Large intestine (tissue), 3 donors: Measurements from ENCODE around the gene RRP15. TPM values are rescaled to one million over a fixed set of nuclear protein-coding genes. Genes with fewer than 3 reads are reported as not detected.

ENCODE experiments used
- DNase-seq, 2 donors: peaks; one replicate each; pipeline versions ENCODE4 v3.0.0 to v3.0.0-alpha.2; 2013
- H3K27ac ChIP-seq: one replicate; pipeline ENCODE4 v1.5.1; 2013; ENCODE audit warnings: low read length
- H3K27me3 ChIP-seq: 2 replicates; pipeline ENCODE4 v1.6.1; 2013; ENCODE audit warnings: low read length; ENCODE audit not compliant: control insufficient read depth, insufficient read depth
- H3K36me3 ChIP-seq: 2 replicates; pipeline ENCODE4 v1.6.1; 2013; ENCODE audit warnings: low read length; ENCODE audit not compliant: control insufficient read depth, insufficient read depth
- H3K4me1 ChIP-seq: one replicate; pipeline ENCODE4 v1.6.1; 2013; ENCODE audit warnings: low read length; ENCODE audit not compliant: control insufficient read depth, insufficient read depth
- H3K4me3 ChIP-seq: one replicate; pipeline ENCODE4 v1.5.1; 2013; ENCODE audit warnings: low read length
- H3K9me3 ChIP-seq: one replicate; pipeline ENCODE4 v1.6.1; 2013; ENCODE audit warnings: mild to moderate bottlenecking, low read depth, low read length, moderate library complexity; ENCODE audit not compliant: control insufficient read depth
- WGBS: methylation state at CpG from one replicate; pipeline ENCODE4 v1.1.5; 2013; ENCODE audit warnings: low lambda C conversion rate; ENCODE audit not compliant: insufficient coverage; 5-methylcytosine and 5-hydroxymethylcytosine counted together
- polyA plus RNA-seq: library from polyadenylated mRNA; unstranded; fragments of 120-200 nt; gene quantifications from one replicate; pipeline ENCODE4 v1.2.1, GENCODE V29; 2013

RRP15 gene
- polyA plus RNA-seq, 1 donor, result 12.0 TPM

DNA sequence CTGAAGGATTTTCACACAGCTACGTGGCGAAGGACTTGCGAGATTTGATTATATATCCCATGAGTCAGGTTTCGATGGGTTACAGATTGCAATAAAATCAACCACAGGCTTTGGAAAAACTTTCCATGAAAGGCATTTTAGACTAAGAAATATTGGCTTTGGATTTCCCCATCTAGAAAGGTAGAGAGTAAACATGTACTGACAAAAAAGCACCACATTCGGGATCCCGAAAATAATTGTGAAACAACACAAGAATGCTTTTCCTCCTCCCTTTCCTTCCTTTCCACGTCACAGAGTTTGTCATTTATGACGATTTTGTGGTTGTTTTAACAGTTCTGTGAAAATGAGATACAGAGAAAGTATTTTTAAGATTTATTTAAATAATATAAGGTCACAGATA lies 98.6 kb downstream of the RRP15 start:
- Histone ChIP-seq H3K36me3 (no peaks in the 10 kb centered on the region), H3K27ac (no peak overlapping the region), H3K4me3 (no peak overlapping the region), H3K9me3 (no peaks in the 10 kb centered on the region), H3K27me3 (peaks cover 4% of the 10 kb centered on the region), H3K4me1 (no peaks in the 10 kb centered on the region)
- 100% methylated on average over 1 of the region's 8 CpGs for WGBS
- no peak for DNase-seq

DNA sequence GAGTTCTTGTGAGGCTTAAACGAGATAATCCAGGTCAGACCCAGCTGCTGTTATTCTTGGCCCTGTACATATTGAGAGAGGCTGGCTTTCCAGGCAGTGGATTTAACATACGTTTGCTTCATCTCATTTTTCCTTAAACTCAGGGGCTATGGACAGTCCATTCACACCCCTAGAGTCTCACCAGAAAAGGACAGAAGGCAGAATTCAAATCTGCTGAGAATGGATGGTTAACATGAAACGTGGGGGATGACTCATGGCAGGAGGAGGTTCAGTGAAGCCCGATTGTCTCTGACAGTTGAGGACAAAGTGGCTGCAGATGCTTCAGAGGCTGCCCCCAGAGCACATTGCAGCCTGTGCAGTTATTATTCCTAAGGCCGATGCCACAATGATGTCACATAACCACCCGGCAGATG lies 99.5 kb downstream of the RRP15 start:
- no peak for DNase-seq
- Histone ChIP-seq H3K27me3 (peaks cover 6% of the 10 kb centered on the region), H3K4me3 (no peak overlapping the region), H3K9me3 (no peaks in the 10 kb centered on the region), H3K36me3 (no peaks in the 10 kb centered on the region), H3K4me1 (no peaks in the 10 kb centered on the region), H3K27ac (no peak overlapping the region)
- no CpG with 5 or more reads among the region's 6 CpGs for WGBS

Other genes starting within 250 kb of the RRP15 start
- 4.9 TPM for gene TGFB2, start 60.0 kb downstream of the RRP15 start, polyA plus RNA-seq